ENCODE measurements around the gene HPCAL4.

DNA sequence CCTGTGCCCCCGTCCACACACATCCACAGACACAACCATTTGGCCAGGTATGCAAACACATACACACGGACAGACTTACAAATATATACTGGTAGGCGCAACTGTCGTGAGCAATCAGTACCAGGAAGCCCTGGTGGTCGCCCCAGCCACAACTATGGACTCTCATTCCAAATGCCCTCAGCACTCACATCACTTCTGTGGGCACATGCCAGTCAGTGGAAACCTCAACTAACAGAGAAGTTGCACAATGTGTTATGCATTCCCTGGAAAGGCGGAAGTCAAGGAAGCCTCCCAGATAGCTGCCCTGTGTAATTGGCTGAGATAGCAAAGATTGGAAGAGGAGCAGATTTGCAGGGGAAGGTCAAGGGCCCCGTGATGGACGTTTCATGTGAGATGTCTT lies 50.4 kb downstream of the HPCAL4 start:
- TF ChIP-seq, protein P1, sequence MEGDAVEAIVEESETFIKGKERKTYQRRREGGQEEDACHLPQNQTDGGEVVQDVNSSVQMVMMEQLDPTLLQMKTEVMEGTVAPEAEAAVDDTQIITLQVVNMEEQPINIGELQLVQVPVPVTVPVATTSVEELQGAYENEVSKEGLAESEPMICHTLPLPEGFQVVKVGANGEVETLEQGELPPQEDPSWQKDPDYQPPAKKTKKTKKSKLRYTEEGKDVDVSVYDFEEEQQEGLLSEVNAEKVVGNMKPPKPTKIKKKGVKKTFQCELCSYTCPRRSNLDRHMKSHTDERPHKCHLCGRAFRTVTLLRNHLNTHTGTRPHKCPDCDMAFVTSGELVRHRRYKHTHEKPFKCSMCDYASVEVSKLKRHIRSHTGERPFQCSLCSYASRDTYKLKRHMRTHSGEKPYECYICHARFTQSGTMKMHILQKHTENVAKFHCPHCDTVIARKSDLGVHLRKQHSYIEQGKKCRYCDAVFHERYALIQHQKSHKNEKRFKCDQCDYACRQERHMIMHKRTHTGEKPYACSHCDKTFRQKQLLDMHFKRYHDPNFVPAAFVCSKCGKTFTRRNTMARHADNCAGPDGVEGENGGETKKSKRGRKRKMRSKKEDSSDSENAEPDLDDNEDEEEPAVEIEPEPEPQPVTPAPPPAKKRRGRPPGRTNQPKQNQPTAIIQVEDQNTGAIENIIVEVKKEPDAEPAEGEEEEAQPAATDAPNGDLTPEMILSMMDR (IDR thresholded peaks at IDR 0.05): no peak
- TF ChIP-seq POLR2A (IDR thresholded peaks at IDR 0.05) (no peak), EP300 (IDR thresholded peaks at IDR 0.05) (no peak)

Measured in tibial nerve (tissue), 4 donors.